Activated CD8-positive, alpha-beta T cell treated with anti-CD3 and anti-CD28 coated beads for 36 hours (primary cell): Measurements from ENCODE around the gene TMC1. TPM values are rescaled to one million over a fixed set of nuclear protein-coding genes. Genes with fewer than 3 reads are reported as not detected.

Source experiments
- ATAC-seq: fragments of 200-7000 bp; cut with Tn5 transposase; one replicate; pipeline ENCODE4 v1.10.0; 2021; ENCODE audit warnings: mild to moderate bottlenecking, moderate library complexity
- CTCF ChIA-PET: fragments of 350-600 bp; sonication (Branson Sonifier 250); formaldehyde crosslinking; loops from one replicate; lab custom pipeline; 2021; ENCODE audit warnings: antibody characterized with exemption; lab: Charles Lee
- POLR2A ChIA-PET: fragments of 350-600 bp; sonication (Branson Sonifier 250); formaldehyde crosslinking; loops from one replicate; lab custom pipeline; 2021; ENCODE audit warnings: antibody characterized with exemption; lab: Charles Lee
- DNase-seq: peaks from one replicate; pipeline ENCODE4 v3.0.0-alpha.2; 2020
- H3K27ac Mint-ChIP-seq: one replicate; pipeline ENCODE4 v1.8.0; 2021; ENCODE audit warnings: mild to moderate bottlenecking, mixed read lengths
- H3K27me3 Mint-ChIP-seq: one replicate; pipeline ENCODE4 v1.8.0; 2021; ENCODE audit warnings: mixed read lengths
- H3K36me3 Mint-ChIP-seq: one replicate; pipeline ENCODE4 v1.8.0; 2021; ENCODE audit warnings: low read depth, mixed read lengths
- H3K4me1 Mint-ChIP-seq: one replicate; pipeline ENCODE4 v1.8.0; 2021; ENCODE audit warnings: low read depth, mixed read lengths
- H3K4me3 Mint-ChIP-seq: one replicate; pipeline ENCODE4 v1.8.0; 2021; ENCODE audit warnings: mild to moderate bottlenecking, moderate library complexity, mixed read lengths
- H3K9me3 Mint-ChIP-seq: one replicate; pipeline ENCODE4 v1.8.0; 2021; ENCODE audit warnings: mixed read lengths
- intact Hi-C: fragments of 100-400 bp; cut with micrococcal nuclease; formaldehyde crosslinking; loops from one replicate; pipeline ENCODE4 v1.10.0; 2022
- total RNA-seq, 2 experiments: library from RNA; stranded (reverse); gene quantifications; one replicate each; pipeline ENCODE4 v1.2.3, GENCODE V29; 2021
- TF ChIP-seq, protein P1 (sequence below): fragments of 200-600 bp; IDR thresholded peaks from one replicate; pipeline ENCODE4 v1.8.0; 2022; ENCODE audit warnings: antibody characterized with exemption, mild to moderate bottlenecking

TMC1 gene
- total RNA-seq, 2 experiments from 2014 or later: 0.38 TPM; not detected in 1

GRCh38 chr9:72882117-72882775 lies 360.8 kb downstream of the TMC1 start:
- no peaks in the 10 kb centered on the region for H3K36me3 Mint-ChIP-seq
- TF ChIP-seq, protein P1, sequence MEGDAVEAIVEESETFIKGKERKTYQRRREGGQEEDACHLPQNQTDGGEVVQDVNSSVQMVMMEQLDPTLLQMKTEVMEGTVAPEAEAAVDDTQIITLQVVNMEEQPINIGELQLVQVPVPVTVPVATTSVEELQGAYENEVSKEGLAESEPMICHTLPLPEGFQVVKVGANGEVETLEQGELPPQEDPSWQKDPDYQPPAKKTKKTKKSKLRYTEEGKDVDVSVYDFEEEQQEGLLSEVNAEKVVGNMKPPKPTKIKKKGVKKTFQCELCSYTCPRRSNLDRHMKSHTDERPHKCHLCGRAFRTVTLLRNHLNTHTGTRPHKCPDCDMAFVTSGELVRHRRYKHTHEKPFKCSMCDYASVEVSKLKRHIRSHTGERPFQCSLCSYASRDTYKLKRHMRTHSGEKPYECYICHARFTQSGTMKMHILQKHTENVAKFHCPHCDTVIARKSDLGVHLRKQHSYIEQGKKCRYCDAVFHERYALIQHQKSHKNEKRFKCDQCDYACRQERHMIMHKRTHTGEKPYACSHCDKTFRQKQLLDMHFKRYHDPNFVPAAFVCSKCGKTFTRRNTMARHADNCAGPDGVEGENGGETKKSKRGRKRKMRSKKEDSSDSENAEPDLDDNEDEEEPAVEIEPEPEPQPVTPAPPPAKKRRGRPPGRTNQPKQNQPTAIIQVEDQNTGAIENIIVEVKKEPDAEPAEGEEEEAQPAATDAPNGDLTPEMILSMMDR: no peak
- ChIA-PET POLR2A (no interaction called here), CTCF (interaction anchor here (1.2 kb wide), 1 partner anchor 141 kb away, joined by 3 read pairs; no protein-coding TSS in a partner anchor)
- H3K27ac Mint-ChIP-seq: no peak overlapping the region
- H3K4me1 Mint-ChIP-seq: no peaks in the 10 kb centered on the region
- DNase-seq (no peak), ATAC-seq (no peak)
- no peaks in the 10 kb centered on the region for H3K9me3 Mint-ChIP-seq
- H3K4me3 Mint-ChIP-seq: no peak overlapping the region
- intact Hi-C loops: no loop called here
- H3K27me3 Mint-ChIP-seq: peaks cover 1% of the 10 kb centered on the region

- no peak overlapping the region for H3K4me3 Mint-ChIP-seq
- no peaks in the 10 kb centered on the region for H3K36me3 Mint-ChIP-seq
- POLR2A ChIA-PET: no interaction called here
- CTCF ChIA-PET: no interaction called here
- peaks cover 4% of the 10 kb centered on the region for H3K27me3 Mint-ChIP-seq
- DNase-seq: no peak
- intact Hi-C loops: no loop called here
- H3K9me3 Mint-ChIP-seq: no peaks in the 10 kb centered on the region
- TF ChIP-seq, protein P1: no peak
- no peak overlapping the region for H3K27ac Mint-ChIP-seq
- no peak for ATAC-seq
- no peaks in the 10 kb centered on the region for H3K4me1 Mint-ChIP-seq
Observed at GRCh38 chr9:72883875-72884274, 362.5 kb downstream of the TMC1 start.

GRCh38 chr9:72884508-72884907 lies 363.1 kb downstream of the TMC1 start:
- intact Hi-C loops: no loop called here
- H3K27me3 Mint-ChIP-seq: peaks cover 4% of the 10 kb centered on the region
- H3K9me3 Mint-ChIP-seq: no peaks in the 10 kb centered on the region
- H3K36me3 Mint-ChIP-seq: no peaks in the 10 kb centered on the region
- no peak overlapping the region for H3K27ac Mint-ChIP-seq
- CTCF ChIA-PET: no interaction called here
- TF ChIP-seq, protein P1: no peak
- no peak overlapping the region for H3K4me3 Mint-ChIP-seq
- DNase-seq (no peak), ATAC-seq (no peak)
- POLR2A ChIA-PET: no interaction called here
- no peaks in the 10 kb centered on the region for H3K4me1 Mint-ChIP-seq

Other genes with a start within 250 kb of the TMC1 start
- gene ZFAND5, start 156.4 kb upstream of the TMC1 start, total RNA-seq: 10 to 100 TPM; 79.4 to 88.9 TPM